Lung (tissue), 12 donors: ENCODE measurements around the gene SMC4. TPM values are rescaled to one million over a fixed set of nuclear protein-coding genes. Genes with fewer than 3 reads are reported as not detected.

ENCODE experiments used
- ATAC-seq: fragments of 200-7000 bp; cut with Tn5 transposase; one replicate; pipeline ENCODE4 v1.9.1; 2020; ENCODE audit warnings: moderate number of reproducible peaks; ENCODE audit not compliant: insufficient read depth, low FRiP score
- DNase-seq, 3 donors: peaks; one replicate each; pipeline ENCODE4 v3.0.0-alpha.2; 2013 to 2017
- H3K27ac ChIP-seq, 2 donors: one replicate each; pipeline ENCODE4 v1.5.1; 2013; ENCODE audit warnings: mild to moderate bottlenecking in 2 of 2, moderate library complexity in 2 of 2, control low read depth in 1 of 2, inconsistent platforms in 1 of 2, low read depth in 1 of 2, low read length in 1 of 2
- H3K27me3 ChIP-seq, 3 donors: one replicate each; pipeline ENCODE4 v1.5.1; 2013; ENCODE audit warnings: low read length in 2 of 3; ENCODE audit not compliant: control insufficient read depth in 3 of 3, insufficient read depth in 3 of 3
- H3K36me3 ChIP-seq, 4 donors: one replicate each; pipeline ENCODE4 v1.5.1; 2013; ENCODE audit warnings: low read length in 4 of 4, mild to moderate bottlenecking in 1 of 4, moderate library complexity in 1 of 4; ENCODE audit not compliant: control insufficient read depth in 4 of 4, insufficient read depth in 4 of 4
- H3K4me1 ChIP-seq, 5 donors: one replicate each; pipeline ENCODE4 v1.5.1; 2013; ENCODE audit warnings: low read length in 5 of 5, mild to moderate bottlenecking in 2 of 5, moderate library complexity in 1 of 5; ENCODE audit not compliant: control insufficient read depth in 5 of 5, insufficient read depth in 5 of 5
- H3K4me3 ChIP-seq: one replicate; pipeline ENCODE4 v1.5.1; 2013; ENCODE audit warnings: mild to moderate bottlenecking, control low read depth, moderate library complexity
- H3K9ac ChIP-seq, 2 donors: one replicate each; pipeline ENCODE4 v1.5.1; 2013; ENCODE audit warnings: low read length in 2 of 2, control low read depth in 1 of 2; ENCODE audit not compliant: insufficient read depth in 1 of 2
- H3K9me3 ChIP-seq, 4 donors: one replicate each; pipeline ENCODE4 v1.5.1; 2013; ENCODE audit warnings: low read length in 3 of 4, mild to moderate bottlenecking in 1 of 4, moderate library complexity in 1 of 4; ENCODE audit not compliant: control insufficient read depth in 4 of 4, insufficient read depth in 3 of 4
- CTCF ChIP-seq: IDR thresholded peaks from 2 replicates; pipeline ENCODE4 v1.5.1; 2012; ENCODE audit warnings: mild to moderate bottlenecking; ENCODE audit errors: control extremely low read depth, extremely low read depth
- WGBS, 2 donors: extraction: QIAGEN DNeasy Blood & Tissue Kit; methylation state at CpG; one replicate each; pipeline ENCODE4 v1.1.7; 2013; 5-methylcytosine and 5-hydroxymethylcytosine counted together
- polyA plus RNA-seq, 2 donors: library from polyadenylated mRNA; stranded (reverse); fragments of 200-250 nt; gene quantifications; one replicate each; pipeline ENCODE4 v1.2.1, GENCODE V29; 2013
- total RNA-seq, 2 donors: library from RNA; depleted of rRNA in 1 of 2; stranded (reverse); fragments of >200 nt in 1 of 2; gene quantifications; one replicate each; pipeline ENCODE4 v1.2.1, GENCODE V29; 2014 to 2021
- donor health status: control.
- donor health status: control.
- donor health status: Bipolar disorder and iron deficiency.
- donor health status: healthy.
- donor health status: DM: yes; HTN: yes; CAD: no.

SMC4 gene
- total and polyA plus RNA-seq, 4 donors: 13.0 to 258 (median 56.3) TPM

GRCh38 chr3:160384639-160385318 is 14.7 kb upstream of the SMC4 start:
- Histone ChIP-seq H3K9ac (no peak overlapping the region), H3K27me3 (no peaks in the 10 kb centered on the region), H3K36me3 (peaks cover 0 to 4% (median 0%) of the 10 kb centered on the region in 4 donors), H3K27ac (no peak overlapping the region), H3K4me1 (no peaks in the 10 kb centered on the region), H3K4me3 (no peak overlapping the region), H3K9me3 (no peaks in the 10 kb centered on the region)
- 76 to 90% methylated on average over 5 of the region's 5 CpGs for WGBS, 2 donors
- TF ChIP-seq CTCF: no peak
- ATAC-seq (peak; percentile 53), DNase-seq (no peak)

- Histone ChIP-seq H3K9me3 (no peaks in the 10 kb centered on the region), H3K27me3 (no peaks in the 10 kb centered on the region), H3K4me3 (no peak overlapping the region), H3K27ac (no peak overlapping the region), H3K4me1 (no peaks in the 10 kb centered on the region), H3K36me3 (no peaks in the 10 kb centered on the region), H3K9ac (no peak overlapping the region)
- ATAC-seq (no peak), DNase-seq (no peak)
- no peak for TF ChIP-seq CTCF
- 88 to 92% methylated on average over 3 of the region's 3 CpGs for WGBS, 2 donors
Measured at GRCh38 chr3:160390565-160391138, 8.8 kb upstream of the SMC4 start.

GRCh38 chr3:160392798-160393197 is 6.7 kb upstream of the SMC4 start:
- Histone ChIP-seq H3K36me3 (no peaks in the 10 kb centered on the region), H3K4me1 (peaks cover 0 to under 1% (median 0%) of the 10 kb centered on the region in 5 donors), H3K9ac (no peak overlapping the region), H3K27ac (no peak overlapping the region), H3K9me3 (no peaks in the 10 kb centered on the region), H3K4me3 (no peak overlapping the region), H3K27me3 (no peaks in the 10 kb centered on the region)
- no peak for TF ChIP-seq CTCF
- DNase-seq (no peak), ATAC-seq (no peak)
